Omental fat pad (tissue), 4 donors: ENCODE results near the gene ARAP3. TPM values are rescaled to one million over a fixed set of nuclear protein-coding genes. Genes with fewer than 3 reads are reported as not detected.
"Not testable (repeated sequence)": the region's sequence is repeated elsewhere in the genome, so short reads cannot be mapped to it uniquely, and the experiment has no call there.

Experiments used
- ATAC-seq: fragments of 150-250 bp; one replicate; pipeline ENCODE4 v1.9.1; 2016; ENCODE audit warnings: mild to moderate bottlenecking, moderate library complexity; ENCODE audit not compliant: low FRiP score
- DNase-seq: peaks from one replicate; pipeline ENCODE4 v3.0.0-alpha.2; 2019; ENCODE audit warnings: low spot score
- total RNA-seq, 4 donors: library from RNA; depleted of rRNA; stranded (reverse); fragments of >200 nt; gene quantifications; one replicate each; pipeline ENCODE4 v1.1.0, GENCODE V29; 2016
- TF ChIP-seq, protein P1 (sequence below), 3 donors: fragments of 450-650 bp; IDR thresholded peaks; one replicate each; pipeline ENCODE4 v1.5.1; 2016 to 2017; ENCODE audit warnings: antibody characterized with exemption in 3 of 3, mild to moderate bottlenecking in 3 of 3, moderate library complexity in 2 of 3

Gene ARAP3
- total RNA-seq, 4 donors from 2014 or later = 2.6 to 36.1 (median 9.1) TPM

DNA sequence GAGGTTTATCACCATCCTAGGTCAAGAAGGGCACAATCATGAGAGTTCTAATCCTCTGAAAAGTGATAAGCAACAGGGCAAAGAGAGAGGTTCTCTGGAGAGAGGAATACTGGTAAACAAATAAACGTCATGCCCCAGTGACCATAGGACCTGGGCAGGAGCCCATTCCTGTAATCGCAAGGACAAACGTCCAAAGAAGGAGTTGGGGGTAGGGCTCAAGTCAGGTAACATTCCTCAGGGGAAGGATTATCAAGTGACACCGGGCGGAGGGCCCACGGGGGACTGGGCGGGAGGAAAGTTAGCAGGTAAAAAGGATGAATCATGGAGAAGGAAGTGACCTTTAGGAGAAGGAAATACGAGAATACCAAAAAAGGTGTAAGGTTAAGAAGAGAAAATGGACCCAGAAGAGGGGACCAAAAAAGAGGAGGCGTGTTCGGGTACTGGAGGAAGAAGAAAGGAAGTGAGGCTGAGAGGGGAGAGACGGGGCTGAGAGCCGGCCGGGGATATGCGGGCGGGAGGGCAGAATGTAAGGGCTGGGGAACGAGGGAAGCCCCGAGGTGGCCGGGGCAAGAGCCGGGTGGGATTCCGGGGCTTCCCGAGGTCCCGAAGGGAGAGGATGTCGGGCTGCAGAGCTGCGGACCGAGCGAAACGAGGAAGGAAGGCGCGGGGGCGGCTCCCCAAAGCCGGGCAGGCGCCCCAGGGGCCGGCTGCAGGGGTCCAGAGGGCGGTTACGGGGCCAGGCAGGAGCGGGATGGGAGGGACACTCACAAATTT is 63.8 kb downstream of the ARAP3 start:
- TF ChIP-seq, protein P1, sequence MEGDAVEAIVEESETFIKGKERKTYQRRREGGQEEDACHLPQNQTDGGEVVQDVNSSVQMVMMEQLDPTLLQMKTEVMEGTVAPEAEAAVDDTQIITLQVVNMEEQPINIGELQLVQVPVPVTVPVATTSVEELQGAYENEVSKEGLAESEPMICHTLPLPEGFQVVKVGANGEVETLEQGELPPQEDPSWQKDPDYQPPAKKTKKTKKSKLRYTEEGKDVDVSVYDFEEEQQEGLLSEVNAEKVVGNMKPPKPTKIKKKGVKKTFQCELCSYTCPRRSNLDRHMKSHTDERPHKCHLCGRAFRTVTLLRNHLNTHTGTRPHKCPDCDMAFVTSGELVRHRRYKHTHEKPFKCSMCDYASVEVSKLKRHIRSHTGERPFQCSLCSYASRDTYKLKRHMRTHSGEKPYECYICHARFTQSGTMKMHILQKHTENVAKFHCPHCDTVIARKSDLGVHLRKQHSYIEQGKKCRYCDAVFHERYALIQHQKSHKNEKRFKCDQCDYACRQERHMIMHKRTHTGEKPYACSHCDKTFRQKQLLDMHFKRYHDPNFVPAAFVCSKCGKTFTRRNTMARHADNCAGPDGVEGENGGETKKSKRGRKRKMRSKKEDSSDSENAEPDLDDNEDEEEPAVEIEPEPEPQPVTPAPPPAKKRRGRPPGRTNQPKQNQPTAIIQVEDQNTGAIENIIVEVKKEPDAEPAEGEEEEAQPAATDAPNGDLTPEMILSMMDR (IDR thresholded peaks at IDR 0.05) = no peak
- DNase-seq (no peak), ATAC-seq (peak; percentile 26)

DNA sequence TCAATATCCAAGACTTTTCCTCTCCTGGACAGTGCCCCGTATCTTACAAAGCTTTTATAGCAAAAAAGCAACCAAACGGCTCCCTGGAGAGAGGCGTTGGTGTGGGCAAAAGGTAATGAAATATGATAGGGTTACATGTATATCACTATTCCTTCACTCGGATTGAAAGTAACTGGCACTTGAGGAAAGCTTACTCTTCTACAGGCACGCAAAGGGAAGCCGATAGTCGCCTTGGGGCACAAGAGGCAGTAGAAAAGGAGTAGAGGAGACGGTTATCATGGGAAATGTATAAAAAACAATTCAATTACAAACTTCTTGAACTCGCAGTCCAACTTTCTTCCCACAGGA is 64.4 kb downstream of the ARAP3 start:
- TF ChIP-seq, protein P1 (IDR thresholded peaks at IDR 0.05) = no peak

DNA sequence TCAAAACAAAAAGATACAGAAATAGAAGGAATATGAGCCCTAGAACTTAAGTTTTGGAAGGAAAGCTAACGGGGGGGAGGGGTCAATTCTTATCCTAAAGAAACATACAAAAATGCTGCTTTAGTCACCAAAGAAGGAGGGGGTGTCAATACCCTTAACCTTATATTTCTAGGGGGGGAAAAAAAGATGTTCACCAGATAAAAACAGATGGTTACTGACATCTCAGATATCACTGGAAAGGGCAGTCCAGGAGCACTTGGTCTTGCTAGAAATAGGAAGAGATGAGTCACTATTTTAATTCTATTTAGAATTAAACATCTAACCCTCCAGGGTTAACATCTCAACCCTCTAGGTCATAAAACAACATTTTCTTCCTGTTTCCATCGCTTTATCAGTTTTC is 64.9 kb downstream of the ARAP3 start:
- TF ChIP-seq, protein P1 (IDR thresholded peaks at IDR 0.05) = no peak
- DNase-seq (no peak), ATAC-seq (no peak)

More for the DNA sequence above, 64.4 kb downstream of the ARAP3 start:
- DNase-seq = no peak
- ATAC-seq = no peak

DNA sequence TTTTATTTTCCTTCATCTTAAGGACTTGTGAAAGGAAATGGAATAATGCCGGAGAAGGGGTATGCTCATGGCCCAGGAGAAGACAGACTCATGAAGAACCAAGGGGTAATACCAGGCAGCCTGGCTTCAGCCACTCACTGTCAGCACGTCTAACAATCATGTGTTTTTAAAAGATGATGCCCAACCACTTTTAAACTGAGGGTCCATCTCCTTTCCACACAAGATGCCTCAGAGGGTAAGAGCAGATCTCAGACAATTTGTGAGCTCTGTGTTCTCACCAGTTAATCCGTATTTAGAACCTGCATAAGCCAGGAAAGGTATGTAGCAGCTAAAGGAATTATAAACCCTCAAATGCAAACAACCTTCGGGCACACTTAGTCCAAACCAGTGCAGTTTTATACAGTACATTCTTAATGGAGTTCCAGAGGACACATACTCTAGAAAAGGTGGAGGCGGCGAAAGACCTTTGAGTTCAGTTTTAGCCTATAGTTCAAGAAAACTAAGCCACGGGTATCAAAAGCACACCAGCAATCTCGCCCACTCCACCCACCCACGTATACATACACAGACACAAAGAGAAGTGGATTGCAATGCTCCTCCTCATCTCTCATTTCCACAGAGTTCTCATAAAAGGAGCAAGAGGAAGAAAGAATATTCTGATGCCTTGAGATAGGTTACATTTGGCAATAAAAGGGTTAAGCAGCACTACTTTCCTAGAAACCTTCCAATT is 65.9 kb downstream of the ARAP3 start:
- TF ChIP-seq, protein P1 (IDR thresholded peaks at IDR 0.05) = no peak
- no peak for ATAC-seq

DNA sequence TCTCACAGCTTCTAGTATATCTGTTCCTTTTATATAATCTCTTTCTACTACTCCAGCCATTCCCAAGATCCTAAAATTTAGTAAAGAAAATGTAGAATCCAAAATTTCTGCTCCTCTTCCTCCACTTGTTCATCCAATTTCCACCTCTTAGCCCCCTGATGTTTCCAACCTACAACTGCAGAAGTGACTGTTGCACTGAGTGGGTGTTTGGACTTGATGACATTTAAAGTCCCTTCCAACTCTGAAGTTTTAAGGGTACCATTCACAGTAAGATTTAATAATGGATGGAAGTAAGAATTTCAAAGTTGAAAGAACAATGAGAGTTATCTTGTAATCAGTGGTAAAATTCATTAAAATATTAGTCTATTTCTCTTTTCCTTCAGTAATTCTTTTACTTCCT is 68.7 kb downstream of the ARAP3 start:
- ATAC-seq (no peak), DNase-seq (no peak)
- TF ChIP-seq, protein P1 (IDR thresholded peaks at IDR 0.05) = no peak

More for the DNA sequence above, 65.9 kb downstream of the ARAP3 start:
- DNase-seq = no peak

DNA sequence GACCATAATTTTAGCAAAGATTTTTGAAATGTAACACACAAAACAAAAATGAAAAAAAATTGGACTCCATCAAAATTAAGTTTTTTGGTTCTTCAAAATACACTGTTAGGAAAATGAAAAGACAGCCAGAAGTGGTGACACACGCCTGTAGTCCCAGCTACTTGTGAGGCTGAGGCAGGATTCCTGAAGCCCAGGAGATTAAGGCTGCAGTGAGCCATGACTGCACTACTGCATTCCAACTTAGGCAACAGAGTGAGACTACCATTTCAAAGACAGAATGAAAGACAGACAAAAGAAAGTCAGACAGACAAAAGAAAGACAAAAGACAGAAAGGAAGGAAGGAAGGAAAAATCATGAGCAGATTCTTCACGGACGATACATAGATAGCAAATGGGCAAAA is 70.7 kb downstream of the ARAP3 start:
- TF ChIP-seq, protein P1 (IDR thresholded peaks at IDR 0.05) = no peak
- ATAC-seq (no peak), DNase-seq (no peak)

DNA sequence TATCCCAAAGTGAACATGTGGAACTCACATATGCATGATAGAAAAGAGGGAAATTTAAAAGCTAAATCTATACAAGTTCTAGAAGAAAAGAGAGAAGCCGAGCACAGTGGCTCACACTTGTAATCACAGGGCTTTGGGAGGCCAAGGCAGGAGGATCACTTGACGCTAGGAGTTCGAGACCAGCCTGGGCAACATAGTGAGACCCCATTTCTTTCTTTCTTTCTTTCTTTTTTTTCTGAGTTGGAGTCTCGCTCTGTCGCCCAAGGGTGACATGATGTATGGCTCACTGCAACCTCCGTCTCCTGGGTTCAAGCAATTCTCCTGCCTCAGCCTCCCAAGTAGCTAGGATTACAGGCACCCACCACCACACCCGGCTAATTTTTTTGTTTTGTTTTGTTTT is 72.1 kb downstream of the ARAP3 start:
- DNase-seq, ATAC-seq: not testable (repeated sequence)
